HepG2 (cell line): ENCODE data around the gene TUBB3. TPM values are rescaled to one million over a fixed set of nuclear protein-coding genes. Genes with fewer than 3 reads are reported as not detected.
A peak's percentile ranks its signal among the peaks of the same experiment; 100 is the strongest.

Experiments used
- AGO1 ChIP-seq: fragments of 200-400 bp; formaldehyde crosslinking; IDR thresholded peaks from 2 replicates; pipeline ENCODE4 v1.6.1; 2017; ENCODE audit warnings: mild to moderate bottlenecking, low read depth, low read length, moderate library complexity; ENCODE audit not compliant: poor library complexity, severe bottlenecking
- GABPA ChIP-seq, 2 experiments: IDR thresholded peaks; 2 replicates each; pipeline ENCODE4 v1.6.1; 2011 to 2016; ENCODE audit warnings: low read depth in 2 of 2, low read length in 1 of 2, missing biosample characterization in 1 of 2, missing genetic modification characterization in 1 of 2
- JUNB ChIP-seq: sonication (generic); formaldehyde crosslinking; IDR thresholded peaks from 2 replicates; pipeline ENCODE4 v1.8.0; 2022; ENCODE audit warnings: missing genetic modification reagents, mild to moderate bottlenecking, borderline replicate concordance
- ONECUT2 ChIP-seq: sonication (generic); formaldehyde crosslinking; IDR thresholded peaks from 2 replicates; pipeline ENCODE4 v1.4.0; 2020; ENCODE audit warnings: missing genetic modification reagents
- PHF20 ChIP-seq: sonication (generic); formaldehyde crosslinking; IDR thresholded peaks from 2 replicates; pipeline ENCODE4 v1.5.0; 2020; ENCODE audit warnings: mild to moderate bottlenecking, missing genetic modification reagents
- RFX3 ChIP-seq: IDR thresholded peaks from 2 replicates; pipeline ENCODE4 v1.6.1; 2016; ENCODE audit warnings: missing biosample characterization, missing genetic modification reagents
- ZBTB20 ChIP-seq: sonication (generic); formaldehyde crosslinking; IDR thresholded peaks from 2 replicates; pipeline ENCODE4 v1.8.1; 2023; ENCODE audit warnings: missing genetic modification reagents, low read depth, mild to moderate bottlenecking, borderline replicate concordance
- ZNF253 ChIP-seq: sonication (generic); formaldehyde crosslinking; IDR thresholded peaks from 2 replicates; pipeline ENCODE4 v1.8.0; 2022; ENCODE audit warnings: mild to moderate bottlenecking, missing genetic modification reagents, borderline replicate concordance
- ZNF839 ChIP-seq: sonication (generic); formaldehyde crosslinking; IDR thresholded peaks from 2 replicates; pipeline ENCODE4 v1.4.0; 2020; ENCODE audit warnings: missing genetic modification reagents, mild to moderate bottlenecking, borderline replicate concordance
- polyA plus RNA-seq, 8 experiments: library from polyadenylated mRNA; depleted of rRNA in 3 of 8; stranded (reverse) in 7 of 8; unstranded in 1 of 8; fragments of >200 nt; fragmentation: Illumina TruSeq in 4 of 8; extraction: Trizol in 4 of 8; gene quantifications; 2 replicates each; pipeline versions ENCODE4 v1.2.1 to v1.2.3, GENCODE V29; 2011 to 2016; ENCODE audit warnings: low read depth in 4 of 8, missing spikeins in 1 of 8, mixed read lengths in 1 of 8; ENCODE audit not compliant: insufficient read depth in 1 of 8
- total RNA-seq, 5 experiments: library from RNA; depleted of rRNA; stranded (reverse); fragments of >200 nt; fragmentation: Illumina TruSeq; extraction: Trizol; gene quantifications; 2 replicates each; pipeline ENCODE4 v1.2.3, GENCODE V29; 2016; ENCODE audit warnings: low read depth in 1 of 5
- TF ChIP-seq, protein P1 (sequence below): IDR thresholded peaks from 2 replicates; pipeline ENCODE4 v1.6.1; 2012; ENCODE audit warnings: low read length, improper control_type of control experiment
- TF ChIP-seq, protein P2 (sequence below): sonication (generic); formaldehyde crosslinking; IDR thresholded peaks from 2 replicates; pipeline ENCODE4 v1.5.0; 2020; ENCODE audit warnings: mild to moderate bottlenecking, low read depth, missing genetic modification reagents, borderline replicate concordance
- TF ChIP-seq, protein P3 (sequence below): sonication (generic); formaldehyde crosslinking; IDR thresholded peaks from 2 replicates; pipeline ENCODE4 v1.4.0; 2020; ENCODE audit warnings: low read depth, mild to moderate bottlenecking, missing genetic modification reagents
- TF ChIP-seq, protein P4 (sequence below), 2 experiments: IDR thresholded peaks; 2 replicates each; pipeline ENCODE4 v1.6.1; 2011 to 2012; ENCODE audit warnings: low read length in 2 of 2, borderline replicate concordance in 1 of 2, low read depth in 1 of 2, mild to moderate bottlenecking in 1 of 2, moderate library complexity in 1 of 2
- TF ChIP-seq, protein P5 (sequence below): sonication (generic); formaldehyde crosslinking; IDR thresholded peaks from 2 replicates; pipeline ENCODE4 v1.8.1; 2022; ENCODE audit warnings: low read depth, mild to moderate bottlenecking, missing genetic modification reagents

TUBB3 gene
- total and polyA plus RNA-seq, 2 of the 13 experiments (the other 11 are each of a cell fraction or from before 2014, with no cell fraction given), result 110 to 185 TPM

DNA sequence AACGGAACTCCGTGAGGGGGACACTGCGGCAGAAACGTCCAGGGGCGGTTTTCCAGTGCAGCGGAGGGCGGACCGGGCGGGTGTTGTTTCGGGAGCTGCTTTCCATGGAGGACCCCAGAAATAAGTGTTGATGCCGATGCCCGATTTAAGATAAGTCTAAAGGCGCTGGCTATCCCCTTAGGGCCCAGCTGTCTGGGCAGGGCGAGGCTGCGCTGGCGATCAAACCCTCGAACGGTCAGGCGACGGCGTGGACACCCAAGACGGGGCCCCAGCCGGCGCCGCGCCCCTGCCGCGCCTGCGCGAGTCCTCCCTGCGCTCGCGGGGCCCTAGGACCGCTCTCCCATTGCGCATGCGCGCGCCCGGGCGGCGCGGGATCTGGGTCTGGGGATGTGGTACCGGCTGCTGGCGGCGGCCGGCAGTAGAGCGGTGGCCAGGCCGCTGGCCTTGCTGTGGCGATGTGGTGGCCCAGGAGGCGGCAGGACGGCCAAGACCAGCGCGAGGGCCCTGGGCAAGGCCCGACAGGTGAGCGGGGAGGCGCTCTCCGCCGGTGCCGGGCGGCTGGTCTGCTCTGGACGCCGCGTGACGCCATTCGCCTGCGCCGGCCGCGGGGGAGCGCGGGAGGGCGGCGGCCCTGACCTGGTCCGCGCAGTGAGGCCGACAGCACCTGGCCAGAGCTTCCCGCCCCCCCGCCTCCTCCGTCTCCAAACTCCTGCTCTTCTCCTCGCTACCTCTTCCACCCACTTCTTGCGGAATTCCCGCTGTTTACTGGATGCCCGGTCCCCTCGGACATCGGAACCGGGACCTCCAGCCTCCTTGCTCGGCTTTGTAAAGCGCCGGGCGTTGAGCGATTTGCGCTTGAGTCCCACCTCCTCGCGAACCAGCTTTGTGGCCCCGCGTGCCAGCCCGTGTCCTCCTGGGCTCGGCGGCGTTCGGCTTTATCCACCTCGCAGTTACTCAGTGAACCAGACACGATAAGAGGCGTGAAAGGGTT lies 49.4 kb downstream of the TUBB3 start (continued):
- TF ChIP-seq ONECUT2, result peak; percentile 24; the same call in 1 of the 2 replicates
- TF ChIP-seq, protein P1, sequence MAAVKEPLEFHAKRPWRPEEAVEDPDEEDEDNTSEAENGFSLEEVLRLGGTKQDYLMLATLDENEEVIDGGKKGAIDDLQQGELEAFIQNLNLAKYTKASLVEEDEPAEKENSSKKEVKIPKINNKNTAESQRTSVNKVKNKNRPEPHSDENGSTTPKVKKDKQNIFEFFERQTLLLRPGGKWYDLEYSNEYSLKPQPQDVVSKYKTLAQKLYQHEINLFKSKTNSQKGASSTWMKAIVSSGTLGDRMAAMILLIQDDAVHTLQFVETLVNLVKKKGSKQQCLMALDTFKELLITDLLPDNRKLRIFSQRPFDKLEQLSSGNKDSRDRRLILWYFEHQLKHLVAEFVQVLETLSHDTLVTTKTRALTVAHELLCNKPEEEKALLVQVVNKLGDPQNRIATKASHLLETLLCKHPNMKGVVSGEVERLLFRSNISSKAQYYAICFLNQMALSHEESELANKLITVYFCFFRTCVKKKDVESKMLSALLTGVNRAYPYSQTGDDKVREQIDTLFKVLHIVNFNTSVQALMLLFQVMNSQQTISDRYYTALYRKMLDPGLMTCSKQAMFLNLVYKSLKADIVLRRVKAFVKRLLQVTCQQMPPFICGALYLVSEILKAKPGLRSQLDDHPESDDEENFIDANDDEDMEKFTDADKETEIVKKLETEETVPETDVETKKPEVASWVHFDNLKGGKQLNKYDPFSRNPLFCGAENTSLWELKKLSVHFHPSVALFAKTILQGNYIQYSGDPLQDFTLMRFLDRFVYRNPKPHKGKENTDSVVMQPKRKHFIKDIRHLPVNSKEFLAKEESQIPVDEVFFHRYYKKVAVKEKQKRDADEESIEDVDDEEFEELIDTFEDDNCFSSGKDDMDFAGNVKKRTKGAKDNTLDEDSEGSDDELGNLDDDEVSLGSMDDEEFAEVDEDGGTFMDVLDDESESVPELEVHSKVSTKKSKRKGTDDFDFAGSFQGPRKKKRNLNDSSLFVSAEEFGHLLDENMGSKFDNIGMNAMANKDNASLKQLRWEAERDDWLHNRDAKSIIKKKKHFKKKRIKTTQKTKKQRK, result no peak
- peak; percentile 61; the same call in 1 of the 2 replicates for TF ChIP-seq ZNF839 (CRISPR knock-in tag)
- TF ChIP-seq, protein P2, sequence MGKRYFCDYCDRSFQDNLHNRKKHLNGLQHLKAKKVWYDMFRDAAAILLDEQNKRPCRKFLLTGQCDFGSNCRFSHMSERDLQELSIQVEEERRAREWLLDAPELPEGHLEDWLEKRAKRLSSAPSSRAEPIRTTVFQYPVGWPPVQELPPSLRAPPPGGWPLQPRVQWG (CRISPR knock-in tag), result no peak
- no peak; the same call in 1 of the 2 replicates for TF ChIP-seq ZNF253 (CRISPR knock-in tag)
- no peak for TF ChIP-seq JUNB (CRISPR knock-in tag)
- TF ChIP-seq, protein P3, sequence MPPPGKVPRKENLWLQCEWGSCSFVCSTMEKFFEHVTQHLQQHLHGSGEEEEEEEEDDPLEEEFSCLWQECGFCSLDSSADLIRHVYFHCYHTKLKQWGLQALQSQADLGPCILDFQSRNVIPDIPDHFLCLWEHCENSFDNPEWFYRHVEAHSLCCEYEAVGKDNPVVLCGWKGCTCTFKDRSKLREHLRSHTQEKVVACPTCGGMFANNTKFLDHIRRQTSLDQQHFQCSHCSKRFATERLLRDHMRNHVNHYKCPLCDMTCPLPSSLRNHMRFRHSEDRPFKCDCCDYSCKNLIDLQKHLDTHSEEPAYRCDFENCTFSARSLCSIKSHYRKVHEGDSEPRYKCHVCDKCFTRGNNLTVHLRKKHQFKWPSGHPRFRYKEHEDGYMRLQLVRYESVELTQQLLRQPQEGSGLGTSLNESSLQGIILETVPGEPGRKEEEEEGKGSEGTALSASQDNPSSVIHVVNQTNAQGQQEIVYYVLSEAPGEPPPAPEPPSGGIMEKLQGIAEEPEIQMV (CRISPR knock-in tag), result peak; percentile 97
- TF ChIP-seq ZBTB20, result no peak; the same call in none of the 2 replicates
- peak; percentile 98 for TF ChIP-seq PHF20 (CRISPR knock-in tag)
- no peak for TF ChIP-seq GABPA (IDR thresholded peaks at IDR 0.05; ENCODE audit: low read depth, low read length)
- TF ChIP-seq GABPA (CRISPR knock-in tag; IDR thresholded peaks at IDR 0.05; ENCODE audit: low read depth), result no peak
- no peak for TF ChIP-seq RFX3 (CRISPR knock-in tag)
- TF ChIP-seq, protein P4, sequence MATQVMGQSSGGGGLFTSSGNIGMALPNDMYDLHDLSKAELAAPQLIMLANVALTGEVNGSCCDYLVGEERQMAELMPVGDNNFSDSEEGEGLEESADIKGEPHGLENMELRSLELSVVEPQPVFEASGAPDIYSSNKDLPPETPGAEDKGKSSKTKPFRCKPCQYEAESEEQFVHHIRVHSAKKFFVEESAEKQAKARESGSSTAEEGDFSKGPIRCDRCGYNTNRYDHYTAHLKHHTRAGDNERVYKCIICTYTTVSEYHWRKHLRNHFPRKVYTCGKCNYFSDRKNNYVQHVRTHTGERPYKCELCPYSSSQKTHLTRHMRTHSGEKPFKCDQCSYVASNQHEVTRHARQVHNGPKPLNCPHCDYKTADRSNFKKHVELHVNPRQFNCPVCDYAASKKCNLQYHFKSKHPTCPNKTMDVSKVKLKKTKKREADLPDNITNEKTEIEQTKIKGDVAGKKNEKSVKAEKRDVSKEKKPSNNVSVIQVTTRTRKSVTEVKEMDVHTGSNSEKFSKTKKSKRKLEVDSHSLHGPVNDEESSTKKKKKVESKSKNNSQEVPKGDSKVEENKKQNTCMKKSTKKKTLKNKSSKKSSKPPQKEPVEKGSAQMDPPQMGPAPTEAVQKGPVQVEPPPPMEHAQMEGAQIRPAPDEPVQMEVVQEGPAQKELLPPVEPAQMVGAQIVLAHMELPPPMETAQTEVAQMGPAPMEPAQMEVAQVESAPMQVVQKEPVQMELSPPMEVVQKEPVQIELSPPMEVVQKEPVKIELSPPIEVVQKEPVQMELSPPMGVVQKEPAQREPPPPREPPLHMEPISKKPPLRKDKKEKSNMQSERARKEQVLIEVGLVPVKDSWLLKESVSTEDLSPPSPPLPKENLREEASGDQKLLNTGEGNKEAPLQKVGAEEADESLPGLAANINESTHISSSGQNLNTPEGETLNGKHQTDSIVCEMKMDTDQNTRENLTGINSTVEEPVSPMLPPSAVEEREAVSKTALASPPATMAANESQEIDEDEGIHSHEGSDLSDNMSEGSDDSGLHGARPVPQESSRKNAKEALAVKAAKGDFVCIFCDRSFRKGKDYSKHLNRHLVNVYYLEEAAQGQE (IDR thresholded peaks at IDR 0.05; ENCODE audit: borderline replicate concordance in 1 of 2, low read depth in 1 of 2, low read length in 2 of 2), result peak in 1 of 2 experiments; percentile 27; a peak in 1 of 4 replicates
- no peak for TF ChIP-seq AGO1
- TF ChIP-seq, protein P5, sequence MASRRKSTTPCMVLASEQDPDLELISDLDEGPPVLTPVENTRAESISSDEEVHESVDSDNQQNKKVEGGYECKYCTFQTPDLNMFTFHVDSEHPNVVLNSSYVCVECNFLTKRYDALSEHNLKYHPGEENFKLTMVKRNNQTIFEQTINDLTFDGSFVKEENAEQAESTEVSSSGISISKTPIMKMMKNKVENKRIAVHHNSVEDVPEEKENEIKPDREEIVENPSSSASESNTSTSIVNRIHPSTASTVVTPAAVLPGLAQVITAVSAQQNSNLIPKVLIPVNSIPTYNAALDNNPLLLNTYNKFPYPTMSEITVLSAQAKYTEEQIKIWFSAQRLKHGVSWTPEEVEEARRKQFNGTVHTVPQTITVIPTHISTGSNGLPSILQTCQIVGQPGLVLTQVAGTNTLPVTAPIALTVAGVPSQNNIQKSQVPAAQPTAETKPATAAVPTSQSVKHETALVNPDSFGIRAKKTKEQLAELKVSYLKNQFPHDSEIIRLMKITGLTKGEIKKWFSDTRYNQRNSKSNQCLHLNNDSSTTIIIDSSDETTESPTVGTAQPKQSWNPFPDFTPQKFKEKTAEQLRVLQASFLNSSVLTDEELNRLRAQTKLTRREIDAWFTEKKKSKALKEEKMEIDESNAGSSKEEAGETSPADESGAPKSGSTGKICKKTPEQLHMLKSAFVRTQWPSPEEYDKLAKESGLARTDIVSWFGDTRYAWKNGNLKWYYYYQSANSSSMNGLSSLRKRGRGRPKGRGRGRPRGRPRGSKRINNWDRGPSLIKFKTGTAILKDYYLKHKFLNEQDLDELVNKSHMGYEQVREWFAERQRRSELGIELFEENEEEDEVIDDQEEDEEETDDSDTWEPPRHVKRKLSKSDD (CRISPR knock-in tag), result peak; percentile 77; the same call in 1 of the 2 replicates
